ENCODE results near the gene KDM3B.
"Not testable (repeated sequence)": the region's sequence is repeated elsewhere in the genome, so short reads cannot be mapped to it uniquely, and the experiment has no call there.

DNA sequence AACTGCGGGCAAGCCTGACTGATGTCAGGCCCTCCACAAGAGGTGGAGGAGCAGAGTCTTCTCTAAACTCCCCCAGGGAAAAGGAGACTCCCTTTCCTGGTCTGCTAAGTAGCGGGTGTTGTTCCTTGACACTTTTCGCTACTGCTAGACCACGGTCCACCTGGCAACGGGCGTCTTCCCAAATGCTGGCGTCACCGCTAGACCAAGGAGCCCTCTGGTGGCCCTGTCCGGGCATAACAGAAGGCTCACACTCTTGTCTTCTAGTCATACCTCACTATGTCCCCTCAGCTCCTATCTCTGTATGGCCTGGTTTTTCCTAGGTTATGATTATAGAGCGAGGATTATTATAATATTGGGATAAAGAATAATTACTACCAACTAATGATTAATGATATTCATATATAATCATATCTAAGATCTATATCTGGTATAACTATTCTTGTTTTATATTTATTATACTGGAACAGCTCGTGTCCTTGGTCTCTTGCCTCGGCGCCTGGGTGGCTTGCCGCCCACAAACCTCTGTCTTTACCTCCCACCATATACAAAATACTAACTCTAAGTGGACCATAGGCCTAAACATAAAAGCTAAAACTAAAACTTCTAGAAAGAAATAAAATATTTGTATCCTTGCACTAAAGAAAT, 58.6 kb downstream of the KDM3B start:
- TF ChIP-seq, protein P1, sequence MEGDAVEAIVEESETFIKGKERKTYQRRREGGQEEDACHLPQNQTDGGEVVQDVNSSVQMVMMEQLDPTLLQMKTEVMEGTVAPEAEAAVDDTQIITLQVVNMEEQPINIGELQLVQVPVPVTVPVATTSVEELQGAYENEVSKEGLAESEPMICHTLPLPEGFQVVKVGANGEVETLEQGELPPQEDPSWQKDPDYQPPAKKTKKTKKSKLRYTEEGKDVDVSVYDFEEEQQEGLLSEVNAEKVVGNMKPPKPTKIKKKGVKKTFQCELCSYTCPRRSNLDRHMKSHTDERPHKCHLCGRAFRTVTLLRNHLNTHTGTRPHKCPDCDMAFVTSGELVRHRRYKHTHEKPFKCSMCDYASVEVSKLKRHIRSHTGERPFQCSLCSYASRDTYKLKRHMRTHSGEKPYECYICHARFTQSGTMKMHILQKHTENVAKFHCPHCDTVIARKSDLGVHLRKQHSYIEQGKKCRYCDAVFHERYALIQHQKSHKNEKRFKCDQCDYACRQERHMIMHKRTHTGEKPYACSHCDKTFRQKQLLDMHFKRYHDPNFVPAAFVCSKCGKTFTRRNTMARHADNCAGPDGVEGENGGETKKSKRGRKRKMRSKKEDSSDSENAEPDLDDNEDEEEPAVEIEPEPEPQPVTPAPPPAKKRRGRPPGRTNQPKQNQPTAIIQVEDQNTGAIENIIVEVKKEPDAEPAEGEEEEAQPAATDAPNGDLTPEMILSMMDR (conservative IDR thresholded peaks at IDR 0.05; ENCODE audit: low read length) = peak; percentile 26; the same call in 1 of the 2 replicates
- TF ChIP-seq EZH2phosphoT487 (IDR thresholded peaks at IDR 0.05; ENCODE audit: borderline replicate concordance) = not testable (repeated sequence)
